Measurements from ENCODE around the gene LRCOL1.
A peak's percentile ranks its signal among the peaks of the same experiment; 100 is the strongest.

- TF ChIP-seq CTCF (IDR thresholded peaks at IDR 0.05) (peak in 5 of 7 experiments; percentile 72 to 88 (median 87)), POLR2AphosphoS5 (IDR thresholded peaks at IDR 0.05) (peak in 2 of 3 donors; percentile 21 to 46)
Measured at GRCh38 chr12:132614861-132615578, 4.6 kb upstream of the LRCOL1 start.

Measured in stomach (tissue), 4 donors.